Measurements from ENCODE around the gene CEACAM5.

The CEACAM5 gene

DNA sequence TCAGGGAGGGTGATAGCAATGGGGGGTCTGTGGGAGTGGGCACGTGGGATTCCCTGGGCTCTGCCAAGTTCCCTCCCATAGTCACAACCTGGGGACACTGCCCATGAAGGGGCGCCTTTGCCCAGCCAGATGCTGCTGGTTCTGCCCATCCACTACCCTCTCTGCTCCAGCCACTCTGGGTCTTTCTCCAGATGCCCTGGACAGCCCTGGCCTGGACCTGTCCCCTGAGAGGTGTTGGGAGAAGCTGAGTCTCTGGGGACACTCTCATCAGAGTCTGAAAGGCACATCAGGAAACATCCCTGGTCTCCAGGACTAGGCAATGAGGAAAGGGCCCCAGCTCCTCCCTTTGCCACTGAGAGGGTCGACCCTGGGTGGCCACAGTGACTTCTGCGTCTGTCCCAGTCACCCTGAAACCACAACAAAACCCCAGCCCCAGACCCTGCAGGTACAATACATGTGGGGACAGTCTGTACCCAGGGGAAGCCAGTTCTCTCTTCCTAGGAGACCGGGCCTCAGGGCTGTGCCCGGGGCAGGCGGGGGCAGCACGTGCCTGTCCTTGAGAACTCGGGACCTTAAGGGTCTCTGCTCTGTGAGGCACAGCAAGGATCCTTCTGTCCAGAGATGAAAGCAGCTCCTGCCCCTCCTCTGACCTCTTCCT, 11.1 kb upstream of the CEACAM5 start:
- no peak overlapping the region for H3K4ac ChIP-seq (ENCODE audit: low read length)
- H3K27ac ChIP-seq (replicated peaks; ENCODE audit: low read length) = no peak overlapping the region
- no peaks in the 10 kb centered on the region for H3K79me1 ChIP-seq (ENCODE audit: low read depth, low read length)
- no peak overlapping the region for H3K9ac ChIP-seq (ENCODE audit: low read depth, low read length, poor library complexity)
- DNase-seq (ENCODE audit: low spot score) = no peak
- H3K4me2 ChIP-seq (ENCODE audit: insufficient read depth, low read length, poor library complexity, severe bottlenecking) = no peak overlapping the region
- no peak overlapping the region for H3K18ac ChIP-seq (ENCODE audit: low read length)
- no CpG with 5 or more reads among the region's 9 CpGs for WGBS, 2 donors (ENCODE audit: extremely low coverage in 2 of 2, insufficient read length in 2 of 2, insufficient replicate concordance in 1 of 2)
- peaks cover 0 to 7% (median 0%) of the 10 kb centered on the region in 3 experiments for H3K27me3 ChIP-seq (ENCODE audit: control insufficient read depth in 3 of 3, insufficient read depth in 3 of 3, low read depth in 1 of 3, low read length in 3 of 3)
- no peaks in the 10 kb centered on the region for H3K4me1 ChIP-seq (ENCODE audit: control insufficient read depth in 2 of 2, insufficient read depth in 1 of 2, low read depth in 1 of 2, low read length in 2 of 2)
- no peaks in the 10 kb centered on the region for H3K36me3 ChIP-seq (replicated peaks in 1 of 2; ENCODE audit: control insufficient read depth in 2 of 2, insufficient read depth in 2 of 2, low read length in 2 of 2)
- H3K23ac ChIP-seq (ENCODE audit: low read depth, low read length, poor library complexity) = no peak overlapping the region
- no peak overlapping the region for H2BK5ac ChIP-seq (ENCODE audit: low read length)
- H3K9me3 ChIP-seq (replicated peaks in 1 of 2; ENCODE audit: control insufficient read depth in 2 of 2, insufficient read depth in 1 of 2, low read depth in 1 of 2, low read length in 2 of 2) = peaks cover 0 to 41% of the 10 kb centered on the region in 2 donors
- H4K91ac ChIP-seq (ENCODE audit: low read depth, low read length, poor library complexity) = no peak overlapping the region
- H2AFZ ChIP-seq (ENCODE audit: low read length) = no peak overlapping the region
- H2BK15ac ChIP-seq (ENCODE audit: low read length) = no peak overlapping the region
- no peak overlapping the region for H3K14ac ChIP-seq (ENCODE audit: low read length)
- no peak overlapping the region for H3K4me3 ChIP-seq (ENCODE audit: low read length in 2 of 2)
- no peak overlapping the region for H2AK5ac ChIP-seq (ENCODE audit: low read depth, low read length)
- no peak overlapping the region for H2BK120ac ChIP-seq (ENCODE audit: low read depth, low read length)
- no peak overlapping the region for H2BK12ac ChIP-seq (ENCODE audit: low read length)
- no peak overlapping the region for H4K8ac ChIP-seq (ENCODE audit: low read depth, low read length)

DNA sequence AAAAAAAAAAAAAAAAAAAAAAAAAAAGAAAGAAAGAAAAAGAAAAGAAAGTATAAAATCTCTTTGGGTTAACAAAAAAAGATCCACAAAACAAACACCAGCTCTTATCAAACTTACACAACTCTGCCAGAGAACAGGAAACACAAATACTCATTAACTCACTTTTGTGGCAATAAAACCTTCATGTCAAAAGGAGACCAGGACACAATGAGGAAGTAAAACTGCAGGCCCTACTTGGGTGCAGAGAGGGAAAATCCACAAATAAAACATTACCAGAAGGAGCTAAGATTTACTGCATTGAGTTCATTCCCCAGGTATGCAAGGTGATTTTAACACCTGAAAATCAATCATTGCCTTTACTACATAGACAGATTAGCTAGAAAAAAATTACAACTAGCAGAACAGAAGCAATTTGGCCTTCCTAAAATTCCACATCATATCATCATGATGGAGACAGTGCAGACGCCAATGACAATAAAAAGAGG, 9.6 kb upstream of the CEACAM5 start:
- Histone ChIP-seq H3K27ac (replicated peaks; ENCODE audit: low read length) (no peak overlapping the region), H3K4me1 (ENCODE audit: control insufficient read depth in 2 of 2, insufficient read depth in 1 of 2, low read depth in 1 of 2, low read length in 2 of 2) (no peaks in the 10 kb centered on the region), H3K79me1 (ENCODE audit: low read depth, low read length) (no peaks in the 10 kb centered on the region), H3K4ac (ENCODE audit: low read length) (no peak overlapping the region), H3K36me3 (replicated peaks in 1 of 2; ENCODE audit: control insufficient read depth in 2 of 2, insufficient read depth in 2 of 2, low read length in 2 of 2) (no peaks in the 10 kb centered on the region), H4K8ac (ENCODE audit: low read depth, low read length) (no peak overlapping the region), H2AK5ac (ENCODE audit: low read depth, low read length) (no peak overlapping the region), H3K4me2 (ENCODE audit: insufficient read depth, low read length, poor library complexity, severe bottlenecking) (no peak overlapping the region), H3K4me3 (ENCODE audit: low read length in 2 of 2) (no peak overlapping the region), H3K27me3 (ENCODE audit: control insufficient read depth in 3 of 3, insufficient read depth in 3 of 3, low read depth in 1 of 3, low read length in 3 of 3) (peaks cover 0 to 10% (median 0%) of the 10 kb centered on the region in 3 experiments), H2BK120ac (ENCODE audit: low read depth, low read length) (no peak overlapping the region), H2AFZ (ENCODE audit: low read length) (no peak overlapping the region), H3K9ac (ENCODE audit: low read depth, low read length, poor library complexity) (no peak overlapping the region), H3K9me3 (replicated peaks in 1 of 2; ENCODE audit: control insufficient read depth in 2 of 2, insufficient read depth in 1 of 2, low read depth in 1 of 2, low read length in 2 of 2) (peaks cover 0 to 43% of the 10 kb centered on the region in 2 donors), H3K18ac (ENCODE audit: low read length) (no peak overlapping the region), H3K14ac (ENCODE audit: low read length) (no peak overlapping the region), H3K23ac (ENCODE audit: low read depth, low read length, poor library complexity) (no peak overlapping the region), H2BK15ac (ENCODE audit: low read length) (no peak overlapping the region), H2BK12ac (ENCODE audit: low read length) (no peak overlapping the region), H2BK5ac (ENCODE audit: low read length) (no peak overlapping the region), H4K91ac (ENCODE audit: low read depth, low read length, poor library complexity) (no peak overlapping the region)
- no peak for DNase-seq (ENCODE audit: low spot score)
- WGBS, 2 donors (ENCODE audit: extremely low coverage in 2 of 2, insufficient read length in 2 of 2, insufficient replicate concordance in 1 of 2) = no CpG with 5 or more reads among the region's 1 CpG

DNA sequence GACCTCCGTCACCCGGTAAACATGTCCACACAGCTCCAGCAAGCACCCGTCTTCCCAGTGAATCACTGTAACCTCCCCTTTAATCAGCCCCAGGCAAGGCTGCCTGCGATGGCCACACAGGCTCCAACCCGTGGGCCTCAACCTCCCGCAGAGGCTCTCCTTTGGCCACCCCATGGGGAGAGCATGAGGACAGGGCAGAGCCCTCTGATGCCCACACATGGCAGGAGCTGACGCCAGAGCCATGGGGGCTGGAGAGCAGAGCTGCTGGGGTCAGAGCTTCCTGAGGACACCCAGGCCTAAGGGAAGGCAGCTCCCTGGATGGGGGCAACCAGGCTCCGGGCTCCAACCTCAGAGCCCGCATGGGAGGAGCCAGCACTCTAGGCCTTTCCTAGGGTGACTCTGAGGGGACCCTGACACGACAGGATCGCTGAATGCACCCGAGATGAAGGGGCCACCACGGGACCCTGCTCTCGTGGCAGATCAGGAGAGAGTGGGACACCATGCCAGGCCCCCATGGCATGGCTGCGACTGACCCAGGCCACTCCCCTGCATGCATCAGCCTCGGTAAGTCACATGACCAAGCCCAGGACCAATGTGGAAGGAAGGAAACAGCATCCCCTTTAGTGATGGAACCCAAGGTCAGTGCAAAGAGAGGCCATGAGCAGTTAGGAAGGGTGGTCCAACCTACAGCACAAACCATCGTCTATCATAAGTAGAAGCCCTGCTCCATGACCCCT, 9.0 kb upstream of the CEACAM5 start:
- Histone ChIP-seq H3K23ac (ENCODE audit: low read depth, low read length, poor library complexity) (peak overlapping the region; percentile 65), H3K27ac (replicated peaks; ENCODE audit: low read length) (no peak overlapping the region)
- no peak for DNase-seq (ENCODE audit: low spot score)

DNA sequence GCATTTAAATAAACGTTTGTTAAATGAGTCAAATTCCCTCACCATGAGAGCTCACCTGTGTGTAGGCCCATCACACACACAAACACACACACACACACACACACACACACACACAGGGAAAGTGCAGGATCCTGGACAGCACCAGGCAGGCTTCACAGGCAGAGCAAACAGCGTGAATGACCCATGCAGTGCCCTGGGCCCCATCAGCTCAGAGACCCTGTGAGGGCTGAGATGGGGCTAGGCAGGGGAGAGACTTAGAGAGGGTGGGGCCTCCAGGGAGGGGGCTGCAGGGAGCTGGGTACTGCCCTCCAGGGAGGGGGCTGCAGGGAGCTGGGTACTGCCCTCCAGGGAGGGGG, 8.5 kb upstream of the CEACAM5 start:
- Histone ChIP-seq H3K27me3 (ENCODE audit: control insufficient read depth in 3 of 3, insufficient read depth in 3 of 3, low read depth in 1 of 3, low read length in 3 of 3) (peaks cover 0 to 20% (median 0%) of the 10 kb centered on the region in 3 experiments), H3K4me1 (ENCODE audit: control insufficient read depth in 2 of 2, insufficient read depth in 1 of 2, low read depth in 1 of 2, low read length in 2 of 2) (no peaks in the 10 kb centered on the region), H3K36me3 (replicated peaks in 1 of 2; ENCODE audit: control insufficient read depth in 2 of 2, insufficient read depth in 2 of 2, low read length in 2 of 2) (no peaks in the 10 kb centered on the region), H3K23ac (ENCODE audit: low read depth, low read length, poor library complexity) (no peak overlapping the region), H2AFZ (ENCODE audit: low read length) (no peak overlapping the region), H4K8ac (ENCODE audit: low read depth, low read length) (peak overlapping the region; percentile 3), H3K9me3 (replicated peaks in 1 of 2; ENCODE audit: control insufficient read depth in 2 of 2, insufficient read depth in 1 of 2, low read depth in 1 of 2, low read length in 2 of 2) (peaks cover 0 to 36% of the 10 kb centered on the region in 2 donors), H2BK12ac (ENCODE audit: low read length) (no peak overlapping the region), H3K27ac (replicated peaks; ENCODE audit: low read length) (no peak overlapping the region), H3K79me1 (ENCODE audit: low read depth, low read length) (no peaks in the 10 kb centered on the region), H3K14ac (ENCODE audit: low read length) (no peak overlapping the region), H3K9ac (ENCODE audit: low read depth, low read length, poor library complexity) (peak overlapping the region; percentile 60), H2BK5ac (ENCODE audit: low read length) (no peak overlapping the region), H3K18ac (ENCODE audit: low read length) (no peak overlapping the region), H2BK15ac (ENCODE audit: low read length) (no peak overlapping the region), H3K4me2 (ENCODE audit: insufficient read depth, low read length, poor library complexity, severe bottlenecking) (no peak overlapping the region), H3K4me3 (ENCODE audit: low read length in 2 of 2) (no peak overlapping the region), H4K91ac (ENCODE audit: low read depth, low read length, poor library complexity) (no peak overlapping the region), H3K4ac (ENCODE audit: low read length) (no peak overlapping the region), H2AK5ac (ENCODE audit: low read depth, low read length) (no peak overlapping the region), H2BK120ac (ENCODE audit: low read depth, low read length) (no peak overlapping the region)
- DNase-seq (ENCODE audit: low spot score) = no peak
- WGBS, 2 donors (ENCODE audit: extremely low coverage in 2 of 2, insufficient read length in 2 of 2, insufficient replicate concordance in 1 of 2) = no CpG with 5 or more reads among the region's 2 CpGs

More for the DNA sequence above, 9.0 kb upstream of the CEACAM5 start:
- H2BK12ac ChIP-seq (ENCODE audit: low read length) = no peak overlapping the region
- no peak overlapping the region for H4K8ac ChIP-seq (ENCODE audit: low read depth, low read length)
- H2AFZ ChIP-seq (ENCODE audit: low read length) = no peak overlapping the region
- H2BK15ac ChIP-seq (ENCODE audit: low read length) = no peak overlapping the region
- no peak overlapping the region for H2BK5ac ChIP-seq (ENCODE audit: low read length)
- H3K14ac ChIP-seq (ENCODE audit: low read length) = no peak overlapping the region
- no peak overlapping the region for H3K4ac ChIP-seq (ENCODE audit: low read length)
- H3K4me3 ChIP-seq (ENCODE audit: low read length in 2 of 2) = no peak overlapping the region
- no peak overlapping the region for H2AK5ac ChIP-seq (ENCODE audit: low read depth, low read length)
- H3K4me1 ChIP-seq (ENCODE audit: control insufficient read depth in 2 of 2, insufficient read depth in 1 of 2, low read depth in 1 of 2, low read length in 2 of 2) = no peaks in the 10 kb centered on the region
- H3K36me3 ChIP-seq (replicated peaks in 1 of 2; ENCODE audit: control insufficient read depth in 2 of 2, insufficient read depth in 2 of 2, low read length in 2 of 2) = no peaks in the 10 kb centered on the region
- H3K9me3 ChIP-seq (replicated peaks in 1 of 2; ENCODE audit: control insufficient read depth in 2 of 2, insufficient read depth in 1 of 2, low read depth in 1 of 2, low read length in 2 of 2) = peaks cover 0 to 41% of the 10 kb centered on the region in 2 donors
- no CpG with 5 or more reads among the region's 17 CpGs for WGBS, 2 donors (ENCODE audit: extremely low coverage in 2 of 2, insufficient read length in 2 of 2, insufficient replicate concordance in 1 of 2)
- no peak overlapping the region for H3K18ac ChIP-seq (ENCODE audit: low read length)
- H3K27me3 ChIP-seq (ENCODE audit: control insufficient read depth in 3 of 3, insufficient read depth in 3 of 3, low read depth in 1 of 3, low read length in 3 of 3) = peaks cover 0 to 16% (median 0%) of the 10 kb centered on the region in 3 experiments
- no peak overlapping the region for H3K4me2 ChIP-seq (ENCODE audit: insufficient read depth, low read length, poor library complexity, severe bottlenecking)
- H4K91ac ChIP-seq (ENCODE audit: low read depth, low read length, poor library complexity) = no peak overlapping the region
- H3K79me1 ChIP-seq (ENCODE audit: low read depth, low read length) = no peaks in the 10 kb centered on the region
- H2BK120ac ChIP-seq (ENCODE audit: low read depth, low read length) = no peak overlapping the region
- H3K9ac ChIP-seq (ENCODE audit: low read depth, low read length, poor library complexity) = peak overlapping the region; percentile 60

Measured in neuronal stem cell (in vitro differentiated cells).